HG03135 (cell line): ENCODE data around the gene SEMA6A.
"Not testable (repeated sequence)": the region's sequence is repeated elsewhere in the genome, so short reads cannot be mapped to it uniquely, and the experiment has no call there.

Experiments used
- ATAC-seq: cut with Tn5 transposase; IDR thresholded peaks from one replicate; pipeline ENCODE4 v1.9.1; 2021; ENCODE audit warnings: mild to moderate bottlenecking, moderate library complexity; ENCODE audit not compliant: unreplicated experiment

The SEMA6A gene

DNA sequence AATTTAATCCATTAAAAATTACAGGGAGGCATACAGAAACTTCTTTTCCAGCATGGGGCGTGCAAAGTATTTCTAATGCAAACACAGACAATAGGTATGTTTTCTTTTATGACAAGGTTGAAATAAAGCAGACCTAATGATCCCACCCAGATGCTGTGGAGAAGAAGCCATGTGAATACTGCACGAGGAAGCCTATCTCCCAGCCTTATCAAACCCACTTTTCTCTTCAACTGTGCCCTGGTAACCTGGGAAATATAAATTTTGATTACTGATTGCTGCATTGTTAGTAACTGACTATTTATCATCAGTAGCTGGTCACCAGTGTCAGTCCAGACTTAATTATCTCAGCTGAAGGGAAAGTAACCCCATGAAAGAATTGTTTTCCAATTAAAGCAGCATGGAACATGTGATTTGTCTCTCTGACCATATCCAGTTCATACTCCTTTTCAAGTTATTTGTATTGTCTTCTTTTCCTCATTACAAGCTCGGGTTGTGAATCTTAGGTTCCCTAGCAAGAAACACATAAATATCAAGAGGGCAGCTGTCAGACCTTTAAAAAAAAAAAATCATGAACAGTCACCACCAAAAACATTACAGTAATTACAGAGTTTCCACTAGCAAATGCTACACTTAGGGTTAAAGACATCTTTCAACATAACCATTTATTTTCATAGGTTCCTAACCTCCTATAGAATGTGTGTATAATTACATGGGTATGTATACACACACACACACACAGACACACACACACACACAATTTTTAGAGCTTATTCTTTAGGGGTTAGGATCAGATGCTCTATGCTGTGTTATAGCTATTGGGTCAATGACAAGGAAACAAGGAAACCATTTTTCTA is 50.3 kb downstream of the SEMA6A start:
- no peak for ATAC-seq

DNA sequence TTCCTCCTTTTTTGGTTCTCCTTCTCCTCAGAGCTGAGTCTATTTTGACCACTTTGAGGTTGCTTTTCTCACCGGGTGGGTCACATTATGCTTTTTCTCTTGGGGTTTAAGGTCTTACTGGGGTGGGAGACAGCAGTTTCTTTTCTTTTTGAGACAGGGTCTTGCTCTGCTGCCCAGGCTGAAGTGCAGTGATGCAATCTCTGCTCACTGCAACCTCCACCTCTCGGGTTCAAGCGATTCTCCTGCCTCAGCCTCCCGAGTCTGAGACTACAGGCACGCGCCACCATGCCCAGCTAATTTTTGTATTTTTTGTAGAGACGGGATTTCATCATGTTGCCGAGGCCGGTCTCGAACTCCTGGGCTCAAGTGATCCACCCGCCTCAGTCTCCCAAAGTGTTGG is 51.4 kb downstream of the SEMA6A start:
- not testable (repeated sequence) for ATAC-seq

DNA sequence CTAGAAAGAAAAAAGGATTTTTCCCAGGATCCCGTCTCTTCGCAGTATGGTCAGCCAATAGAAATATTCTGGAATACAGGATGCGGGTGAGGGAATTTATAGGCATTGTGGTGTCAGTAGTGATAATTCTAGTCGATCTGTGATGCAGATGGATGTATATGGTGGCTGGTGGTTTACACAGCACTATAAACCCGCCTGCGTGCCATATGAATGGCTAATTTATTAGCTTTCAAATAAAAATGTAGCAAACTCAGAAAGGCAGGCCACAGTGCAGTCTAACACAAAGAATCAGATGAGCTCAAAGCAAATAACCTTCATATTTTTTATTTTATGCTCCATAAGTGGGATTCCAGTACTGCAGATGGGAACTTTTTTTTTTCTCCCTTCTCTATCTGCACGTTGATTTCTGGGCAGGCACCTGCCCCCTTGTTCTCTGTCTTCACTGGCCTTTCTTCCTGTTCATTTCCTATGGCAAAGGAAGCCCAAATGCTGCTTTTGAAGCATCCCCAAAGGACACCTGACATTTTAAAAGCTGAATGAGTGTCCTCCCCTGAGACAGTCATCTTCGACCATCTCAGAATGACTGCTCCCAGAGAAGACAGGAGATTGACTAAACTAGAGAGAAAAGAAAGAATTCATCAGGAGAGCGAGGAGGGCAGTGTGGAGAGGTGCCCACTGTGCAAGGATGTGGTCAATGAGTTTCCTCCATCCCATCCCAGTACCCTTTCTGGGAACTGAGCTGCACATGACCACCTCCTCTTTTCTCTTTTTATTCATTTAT is 52.1 kb downstream of the SEMA6A start:
- ATAC-seq, result no peak

DNA sequence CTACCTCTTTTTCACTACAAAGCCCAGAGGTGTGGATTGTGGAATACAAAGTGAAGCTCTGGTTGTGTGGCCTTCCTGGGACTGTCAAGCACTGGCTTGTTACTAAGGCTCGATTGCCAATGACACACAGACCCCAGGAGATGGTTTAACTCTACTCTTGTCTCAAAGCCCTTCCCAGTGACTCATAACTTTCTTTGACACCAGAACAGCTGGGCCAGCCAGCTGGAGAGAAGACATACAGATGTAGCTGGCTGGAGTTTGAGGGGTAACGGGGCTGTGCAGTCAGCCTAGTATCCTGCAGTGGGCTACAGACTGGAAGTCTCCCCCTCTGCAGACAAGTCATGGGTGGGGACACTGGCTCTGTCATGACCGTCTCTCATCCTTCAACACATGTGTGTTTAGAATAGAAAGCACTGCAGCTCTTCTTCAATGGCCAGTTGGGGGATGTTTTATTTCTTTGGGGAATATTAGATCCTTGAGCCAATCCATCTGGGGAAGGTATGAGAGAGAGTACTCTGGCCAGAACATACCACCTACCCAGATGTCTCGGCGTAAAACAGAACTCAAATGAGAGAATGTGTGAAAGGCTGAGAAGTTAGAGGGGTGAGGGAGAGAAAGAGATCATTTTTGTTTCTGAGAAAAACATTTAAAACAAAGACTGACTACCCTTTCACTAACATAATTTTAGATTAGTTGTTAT is 53.3 kb downstream of the SEMA6A start:
- peak; percentile 74 for ATAC-seq

DNA sequence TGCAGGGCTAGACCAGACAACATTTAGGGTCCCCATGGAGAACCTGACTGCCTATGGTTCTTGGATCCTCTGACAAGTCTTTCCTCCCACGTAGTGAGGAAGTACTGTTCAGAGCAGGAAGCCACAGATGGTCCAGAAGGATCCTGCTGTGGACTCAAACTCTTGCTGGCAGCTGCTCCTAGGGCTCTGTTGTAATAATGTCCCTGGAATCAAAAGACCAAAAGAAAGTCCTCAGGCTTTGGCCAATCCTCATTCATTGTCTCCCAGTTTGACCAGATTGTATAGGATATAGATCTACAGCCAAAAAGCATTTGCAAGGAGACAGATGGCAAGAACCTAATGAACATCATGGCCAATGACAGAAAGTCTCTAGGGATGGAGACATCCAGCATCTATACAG is 53.9 kb downstream of the SEMA6A start:
- no peak for ATAC-seq

DNA sequence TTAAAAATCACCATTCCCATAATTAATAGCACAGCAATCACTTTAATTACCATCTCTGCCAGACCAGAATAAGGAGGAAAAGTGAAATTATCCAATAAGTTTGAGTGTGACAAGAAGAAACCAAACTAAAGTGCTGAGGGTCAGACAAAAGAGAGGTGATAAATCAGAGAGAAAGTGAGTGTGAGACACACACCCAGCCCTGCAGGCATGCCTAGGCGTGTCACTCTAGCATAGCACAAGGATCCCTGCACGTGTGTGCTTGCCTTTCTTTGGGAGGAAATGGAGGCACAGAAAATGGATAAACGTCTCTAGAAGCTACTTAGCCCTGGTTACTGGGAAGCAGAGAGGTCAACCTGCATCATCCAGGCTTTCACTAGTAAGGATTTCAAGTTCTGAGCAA is 56.2 kb downstream of the SEMA6A start:
- ATAC-seq, result no peak

DNA sequence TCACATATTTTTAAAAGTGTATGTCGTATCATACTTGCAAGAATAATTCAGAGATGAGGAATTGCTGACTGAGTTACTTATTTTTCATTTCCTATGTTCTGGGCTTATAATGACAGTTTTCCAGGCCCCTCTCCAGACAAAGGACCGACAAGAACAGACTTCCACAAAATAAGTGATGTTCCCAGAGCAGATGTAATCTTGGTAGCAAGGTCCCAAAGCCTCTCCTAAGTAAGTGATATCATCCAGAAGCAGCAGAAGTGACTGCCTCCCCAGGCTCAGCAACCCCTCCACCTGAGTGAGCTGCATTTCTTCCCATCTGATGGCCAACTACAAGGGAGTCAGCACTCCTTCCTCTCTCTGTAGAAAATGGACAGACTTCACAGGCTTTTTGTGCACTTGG is 57.1 kb downstream of the SEMA6A start:
- ATAC-seq, result no peak

DNA sequence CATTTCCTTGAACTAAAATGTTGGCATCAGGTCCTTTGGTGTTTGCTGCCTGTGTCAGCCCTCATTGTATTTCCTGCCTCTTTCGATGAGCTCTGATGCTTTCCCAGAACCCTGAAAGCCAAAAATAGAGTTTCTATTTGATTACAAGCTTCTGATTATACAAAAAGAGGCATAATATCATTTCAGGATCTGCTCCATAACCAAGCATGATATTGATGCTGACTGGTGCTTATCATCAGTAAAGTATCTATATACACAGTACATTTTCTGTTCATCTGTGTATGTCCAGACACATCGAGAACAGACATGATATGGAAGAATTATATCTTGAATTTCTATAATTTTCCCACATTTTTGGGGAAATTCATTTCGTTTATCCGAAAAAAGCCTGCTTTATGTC is 58.6 kb downstream of the SEMA6A start:
- no peak for ATAC-seq

DNA sequence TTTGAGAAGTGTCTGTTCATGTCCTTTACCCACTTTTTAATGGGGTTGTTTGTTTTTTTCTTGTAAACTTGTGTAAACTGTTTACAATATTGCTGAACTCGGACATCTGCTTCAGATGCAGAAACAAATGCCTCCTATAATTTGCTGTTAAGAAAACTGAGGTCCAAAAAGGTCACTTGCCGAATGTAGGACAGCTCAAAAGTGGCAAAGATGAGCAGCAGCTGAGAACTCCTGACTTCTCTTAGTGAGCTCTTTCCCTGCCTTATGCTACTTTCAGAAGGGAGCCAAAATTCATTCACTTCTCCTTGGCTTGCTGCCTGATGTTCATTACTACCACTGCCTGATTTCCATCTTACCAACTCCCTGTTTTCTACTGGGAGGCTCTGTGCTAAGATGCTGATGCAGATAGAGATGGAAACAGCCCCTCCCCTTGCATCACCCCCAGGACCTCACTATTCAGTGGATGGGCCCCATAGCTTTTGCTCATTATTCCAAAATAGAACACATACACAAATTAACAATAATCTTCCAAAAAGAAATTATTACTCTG is 60.1 kb downstream of the SEMA6A start:
- ATAC-seq, result no peak

DNA sequence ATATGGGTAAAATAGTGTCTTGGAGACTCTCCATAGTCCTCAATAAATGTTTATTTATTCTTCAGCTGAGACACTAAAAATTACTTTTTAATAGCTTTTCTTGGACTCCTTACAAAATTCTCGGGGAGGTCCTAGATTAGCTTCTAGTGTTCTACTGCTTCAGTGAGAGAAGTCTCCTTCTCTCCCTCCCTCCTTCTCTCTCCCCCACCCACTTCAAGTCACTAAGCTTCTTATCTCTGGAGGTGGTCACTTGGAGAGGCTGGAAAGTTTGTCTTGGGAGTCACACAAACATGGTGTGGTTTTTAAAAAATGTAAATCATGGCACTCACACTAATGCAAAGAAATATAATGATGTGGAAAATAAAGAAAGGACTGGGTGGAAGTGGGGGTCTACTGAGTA is 64.1 kb downstream of the SEMA6A start:
- no peak for ATAC-seq

DNA sequence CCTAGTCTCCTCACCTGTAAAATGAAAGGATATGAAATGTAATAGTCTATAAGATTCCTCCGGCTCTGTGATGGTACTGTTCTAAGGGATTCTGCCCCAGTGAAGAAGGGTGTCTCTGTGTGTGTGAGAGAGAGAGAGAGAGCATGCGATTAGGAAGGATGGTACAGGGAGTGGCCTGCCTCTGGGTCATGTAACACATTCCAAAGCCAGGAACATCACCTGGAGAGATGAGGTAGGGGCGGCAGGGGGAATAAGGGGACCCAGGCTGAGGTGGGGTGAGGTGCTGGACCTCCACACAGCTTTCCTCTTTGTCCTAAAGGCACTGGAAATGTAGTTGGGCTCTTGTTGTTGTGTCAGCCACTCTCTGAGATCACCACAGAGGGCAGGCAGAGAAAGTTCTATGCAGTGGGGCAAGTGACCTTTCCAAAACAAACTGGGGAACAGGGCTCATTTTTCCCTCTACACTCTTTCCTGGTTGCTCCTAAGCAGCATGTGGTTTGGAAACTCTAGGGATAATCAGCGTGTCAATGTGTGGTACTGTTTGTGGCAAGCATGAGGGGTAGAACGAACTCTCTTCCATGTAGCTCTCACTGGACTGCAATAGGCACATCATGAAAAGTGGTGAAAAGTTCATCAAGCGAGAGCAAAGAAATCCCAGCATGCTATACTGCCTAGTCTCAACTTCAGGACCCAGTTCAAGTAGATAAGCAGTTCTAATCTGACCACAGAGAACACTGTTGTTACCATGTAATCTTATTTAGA is 65.0 kb downstream of the SEMA6A start:
- ATAC-seq, result no peak

DNA sequence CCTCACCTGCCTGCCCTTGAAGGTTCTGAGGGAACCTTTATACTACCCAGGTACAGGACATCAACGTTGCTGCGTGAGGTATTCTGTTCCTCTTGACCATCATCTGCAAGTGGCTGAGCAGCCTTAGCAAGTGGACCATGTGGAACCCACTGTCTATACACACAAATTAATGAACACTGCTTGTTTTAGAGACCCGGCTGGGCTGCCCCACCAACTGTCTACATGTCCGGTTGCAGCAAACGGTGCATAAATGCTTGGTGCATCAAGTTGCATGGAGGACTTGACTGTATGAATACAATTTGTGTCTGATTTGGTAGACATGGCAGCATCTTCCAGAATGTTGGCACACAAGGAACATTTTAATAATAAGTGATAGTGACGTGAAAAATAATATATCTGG is 65.8 kb downstream of the SEMA6A start:
- ATAC-seq, result no peak

DNA sequence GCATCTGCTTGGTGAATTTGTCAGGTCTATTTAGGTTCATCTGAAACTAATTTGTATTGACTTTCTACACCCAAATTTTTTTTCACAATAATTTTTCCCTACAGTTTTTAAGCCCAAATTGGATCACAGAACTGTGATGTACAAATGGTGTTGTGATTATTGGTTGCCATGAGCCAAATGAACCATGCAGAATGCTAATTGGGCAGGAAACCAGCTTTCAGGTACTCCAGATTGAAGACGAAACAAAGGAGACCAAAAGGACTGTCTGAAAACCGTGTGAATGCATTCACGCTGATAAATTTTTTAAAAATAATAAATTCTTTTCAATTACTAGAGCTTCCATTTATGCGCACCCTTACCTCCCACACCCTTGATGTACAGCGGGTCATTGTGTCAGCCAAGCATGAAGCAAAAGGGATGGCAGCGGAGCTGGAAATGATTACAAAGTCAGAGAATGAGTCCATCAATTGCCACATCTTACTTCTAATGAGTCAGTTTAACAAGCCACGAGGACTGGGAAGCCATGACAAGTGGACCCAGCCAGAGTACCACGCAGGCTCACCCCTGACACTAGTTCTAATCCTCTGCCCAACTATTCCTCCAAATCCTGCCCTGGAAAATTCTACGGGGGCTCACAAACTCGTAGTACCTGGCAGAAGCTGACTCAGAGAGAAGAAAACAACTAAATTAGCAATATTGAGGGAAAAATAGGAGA is 66.5 kb downstream of the SEMA6A start:
- ATAC-seq, result no peak

DNA sequence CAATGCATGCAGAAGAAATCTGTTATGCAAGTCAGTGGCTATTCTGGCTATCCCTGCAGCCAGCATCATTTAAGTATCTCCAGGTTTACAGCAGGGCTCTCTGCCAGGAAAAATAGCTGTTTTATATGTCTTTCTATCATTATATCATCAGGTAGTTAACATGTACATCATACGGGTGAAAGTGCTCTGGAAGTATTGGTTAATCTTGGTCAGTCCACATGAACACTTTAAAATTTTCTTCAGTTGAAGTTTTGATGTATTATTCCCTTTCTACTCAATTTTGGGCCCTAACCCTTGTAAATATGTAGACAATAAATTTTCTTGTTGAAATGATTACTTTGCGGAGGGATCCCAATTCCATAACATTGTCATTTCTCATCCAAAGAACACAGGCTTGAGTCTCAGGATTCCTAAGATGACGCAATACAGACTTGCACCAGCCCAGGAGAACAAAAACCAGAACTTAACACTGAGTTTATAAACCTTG is 67.5 kb downstream of the SEMA6A start:
- ATAC-seq, result no peak

DNA sequence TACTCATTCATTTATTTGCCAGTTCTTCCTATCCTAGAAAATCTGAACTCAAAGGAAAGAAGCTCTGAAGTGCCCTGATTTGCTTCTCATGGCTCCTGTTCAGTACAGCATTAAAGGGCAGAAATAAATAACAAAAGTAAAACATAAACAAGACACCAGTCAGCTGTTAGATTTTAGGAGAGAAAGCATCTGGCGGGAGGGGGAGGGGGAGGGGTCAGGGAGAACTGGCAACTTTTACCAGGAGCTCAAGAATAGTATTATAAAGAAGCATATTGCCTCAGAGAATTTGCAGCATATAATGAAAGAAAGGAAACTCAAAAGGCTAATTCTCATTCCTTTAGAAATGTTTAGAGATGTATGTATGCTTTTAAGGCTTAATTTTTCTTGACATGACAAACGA is 68.1 kb downstream of the SEMA6A start:
- no peak for ATAC-seq

DNA sequence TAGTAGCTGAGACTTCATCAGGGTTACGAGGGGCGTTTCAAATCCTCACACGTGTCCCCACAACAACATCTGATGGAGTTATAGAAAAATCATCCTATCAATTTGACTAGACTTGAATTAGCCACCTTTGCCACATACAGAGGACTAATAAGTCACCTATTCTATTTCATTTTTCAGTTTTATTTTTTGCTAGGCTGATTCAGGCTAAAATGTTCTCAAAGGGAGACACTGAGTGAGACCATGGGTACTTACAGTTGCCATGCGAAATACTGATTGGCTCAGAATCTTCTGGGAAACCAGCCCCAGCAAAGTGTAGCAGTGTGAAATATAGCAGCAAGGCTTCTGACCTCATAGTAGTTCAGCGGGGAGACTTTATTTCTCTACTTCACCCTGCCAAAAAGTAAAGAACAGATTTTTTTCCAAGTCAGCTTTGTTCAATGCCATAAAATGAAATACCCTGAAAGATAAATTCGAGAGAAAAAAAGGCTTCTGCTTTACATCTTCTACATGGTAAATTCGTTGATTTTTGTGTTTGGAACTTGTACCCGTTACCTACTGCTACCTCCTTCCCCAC is 69.9 kb downstream of the SEMA6A start:
- no peak for ATAC-seq

DNA sequence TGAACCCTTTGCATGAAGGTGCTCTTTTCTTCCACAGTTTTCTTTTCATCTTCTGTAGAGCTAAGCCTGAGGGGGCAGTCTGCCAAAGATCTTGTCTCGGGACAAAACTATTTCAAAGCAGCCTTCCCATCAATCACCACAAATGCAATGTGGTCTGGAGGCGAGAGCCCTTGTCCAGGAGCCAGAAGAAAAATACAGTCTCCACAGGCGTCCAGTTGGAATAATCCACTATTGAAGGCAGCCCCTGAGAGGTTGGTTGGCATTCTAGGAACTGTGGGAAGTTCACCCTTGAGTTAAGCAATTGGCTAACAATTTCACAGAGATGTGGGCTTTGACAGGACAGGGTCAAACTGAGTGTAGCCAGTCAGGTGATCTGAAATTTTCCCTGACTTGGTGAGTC is 72.0 kb downstream of the SEMA6A start:
- no peak for ATAC-seq

DNA sequence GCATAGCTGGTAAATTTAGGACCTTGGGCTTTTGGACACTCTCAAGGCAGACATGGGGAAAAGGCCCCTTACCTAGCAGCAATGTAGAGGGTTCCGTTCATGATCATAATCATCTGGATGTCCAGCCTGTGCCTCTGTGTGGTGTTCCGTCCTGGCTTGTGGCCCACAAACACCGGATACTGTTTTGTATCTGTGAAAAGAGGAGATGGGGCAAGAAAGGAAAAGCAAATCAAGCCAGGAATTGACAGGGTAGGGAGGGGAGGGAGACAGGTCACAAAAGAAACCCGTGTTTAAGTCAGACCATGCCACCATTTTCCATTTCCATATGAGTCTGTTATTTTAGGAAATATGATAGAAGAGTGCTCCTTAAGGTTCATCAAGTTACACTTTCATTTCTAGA is 72.5 kb downstream of the SEMA6A start:
- ATAC-seq, result no peak

DNA sequence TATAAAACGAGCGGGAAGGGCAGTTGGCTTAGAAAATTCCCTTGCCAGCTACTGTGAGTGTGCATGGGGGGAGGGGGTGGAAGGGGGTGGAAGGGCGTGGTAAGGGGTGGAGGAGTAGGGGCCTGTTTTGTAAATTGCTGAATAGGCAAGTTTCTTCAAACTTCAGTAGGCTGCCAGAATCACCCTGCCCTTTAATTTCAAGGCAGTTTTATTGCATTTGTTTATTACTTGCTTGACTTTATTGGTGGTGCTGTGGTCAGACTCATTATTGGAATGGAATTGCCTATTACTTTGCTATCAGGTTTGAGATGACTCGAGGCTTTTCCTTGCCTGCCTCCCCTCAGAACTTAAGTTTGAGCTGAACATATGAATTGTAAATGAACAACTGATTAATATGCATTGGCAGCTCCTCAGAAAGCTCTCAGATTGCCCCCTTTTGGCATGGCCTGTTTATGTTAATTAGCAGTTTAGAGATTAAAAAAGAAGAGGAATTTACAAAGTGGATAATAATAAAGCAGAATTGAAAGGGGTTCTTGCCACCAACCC is 76.0 kb downstream of the SEMA6A start:
- ATAC-seq, result no peak
